Stimulated activated CD4-positive, alpha-beta T cell treated with anti-CD3 and anti-CD28 coated beads, Interleukin-4, amount 100 ng/mL, for 1 hour (primary cell): ENCODE results near the gene SMARCAL1.
"Not testable (repeated sequence)": the region's sequence is repeated elsewhere in the genome, so short reads cannot be mapped to it uniquely, and the experiment has no call there.

Experiments used
- DNase-seq: peaks from one replicate; pipeline ENCODE4 v3.0.0-alpha.2; 2020

The SMARCAL1 gene

DNA sequence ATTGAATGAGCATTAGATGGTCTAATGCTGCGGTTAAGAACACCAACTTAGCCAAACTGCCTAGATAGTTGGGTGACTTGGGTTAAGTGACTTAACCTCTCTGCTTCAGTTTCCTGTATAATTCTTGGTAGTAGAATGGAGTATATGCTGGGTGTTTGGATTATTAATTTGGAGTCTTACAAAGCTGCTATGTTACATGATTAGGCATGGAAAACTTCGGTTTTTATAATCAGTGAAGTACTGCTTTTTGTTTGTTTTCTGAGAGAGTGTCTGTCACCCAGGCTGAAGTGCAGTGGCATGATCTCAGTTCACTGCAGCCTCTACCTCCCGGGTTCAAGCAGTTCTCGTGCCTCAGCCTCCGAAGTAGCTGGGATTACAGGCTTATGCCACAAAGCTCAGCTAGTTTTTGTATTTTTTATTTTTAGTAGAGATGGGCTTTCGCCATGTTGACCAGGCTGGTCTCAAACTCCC lies 90.9 kb downstream of the SMARCAL1 start:
- DNase-seq: no peak

GRCh38 chr2:216503697-216504375 lies 91.6 kb downstream of the SMARCAL1 start:
- DNase-seq: no peak

GRCh38 chr2:216504376-216504762 lies 92.1 kb downstream of the SMARCAL1 start:
- no peak for DNase-seq

DNA sequence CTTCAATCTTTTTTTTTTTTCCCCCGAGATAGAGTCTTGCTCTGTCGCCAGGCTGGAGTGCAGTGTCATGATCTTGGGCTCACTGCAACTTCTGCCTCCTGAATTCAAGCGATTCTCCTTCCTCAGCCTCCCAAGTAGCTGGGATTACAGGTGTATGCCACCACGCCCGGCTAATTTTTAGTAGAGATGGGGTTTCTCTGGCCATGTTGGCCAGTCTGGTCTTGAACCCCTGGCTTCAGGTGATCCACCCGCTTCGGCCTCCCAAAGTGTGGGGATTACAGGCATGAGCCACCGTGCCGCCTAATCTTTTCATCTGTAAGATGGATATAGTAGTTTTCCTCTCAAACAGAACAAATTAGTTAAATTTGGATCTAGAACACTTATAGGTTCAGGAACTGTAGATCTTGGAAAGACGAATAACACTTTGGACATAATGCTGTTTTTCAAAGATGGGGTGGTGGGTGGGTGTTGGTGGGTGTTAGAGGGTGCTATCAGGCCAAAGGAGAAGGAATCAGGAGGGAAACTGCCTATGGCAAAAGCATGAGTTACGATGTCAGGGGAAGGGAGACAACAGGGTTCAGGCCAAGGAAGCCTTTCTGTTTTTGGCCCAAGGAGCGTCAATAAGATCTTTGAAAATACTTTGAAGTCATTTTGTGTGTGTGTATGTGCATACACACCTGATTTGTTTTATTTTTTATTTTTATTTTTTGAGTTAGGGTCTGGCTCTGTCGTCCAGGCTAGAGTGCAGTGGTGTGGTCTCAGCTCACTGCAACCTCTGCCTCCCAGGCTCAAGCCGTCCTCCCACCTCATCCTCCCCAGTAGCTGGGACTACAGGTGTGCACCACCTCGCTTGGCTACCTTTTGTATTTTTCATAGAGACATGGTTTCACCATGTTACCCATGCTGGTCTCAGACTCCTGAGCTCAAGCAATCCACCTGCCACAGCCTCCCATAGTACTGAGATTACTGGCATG lies 93.1 kb downstream of the SMARCAL1 start:
- DNase-seq: no peak

- no peak for DNase-seq
Measured at GRCh38 chr2:216507220-216508160, 95.2 kb downstream of the SMARCAL1 start.

- DNase-seq: no peak
Measured at GRCh38 chr2:216508229-216508628, 95.9 kb downstream of the SMARCAL1 start.

DNA sequence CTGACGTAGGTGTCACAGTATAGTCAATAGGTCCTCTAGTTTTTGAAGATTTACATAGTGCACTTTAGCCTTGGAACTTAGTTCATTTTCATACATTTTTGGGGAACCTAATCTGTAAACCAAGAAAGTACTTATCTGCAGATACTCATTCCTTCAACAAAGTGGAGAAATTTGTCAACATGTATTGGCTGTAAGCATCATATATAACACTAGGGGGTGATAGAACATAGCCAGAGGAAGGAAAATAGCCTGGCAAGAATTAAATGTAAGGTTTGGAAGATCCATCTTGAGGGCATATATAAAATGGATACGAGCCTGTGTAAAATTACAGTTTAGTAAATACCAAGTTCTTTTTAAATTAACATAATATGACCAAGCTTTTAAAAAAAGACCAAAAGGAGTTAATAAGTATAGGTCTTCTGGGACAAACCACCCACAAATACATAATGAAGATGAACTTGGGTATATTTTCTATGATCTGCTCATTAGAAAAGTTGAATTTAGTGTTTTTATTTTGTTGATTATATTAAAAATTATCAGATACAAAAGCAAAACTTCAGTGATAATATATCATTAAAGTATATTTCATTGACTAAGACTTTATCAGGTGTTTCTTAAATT lies 104.6 kb downstream of the SMARCAL1 start:
- DNase-seq: no peak

DNA sequence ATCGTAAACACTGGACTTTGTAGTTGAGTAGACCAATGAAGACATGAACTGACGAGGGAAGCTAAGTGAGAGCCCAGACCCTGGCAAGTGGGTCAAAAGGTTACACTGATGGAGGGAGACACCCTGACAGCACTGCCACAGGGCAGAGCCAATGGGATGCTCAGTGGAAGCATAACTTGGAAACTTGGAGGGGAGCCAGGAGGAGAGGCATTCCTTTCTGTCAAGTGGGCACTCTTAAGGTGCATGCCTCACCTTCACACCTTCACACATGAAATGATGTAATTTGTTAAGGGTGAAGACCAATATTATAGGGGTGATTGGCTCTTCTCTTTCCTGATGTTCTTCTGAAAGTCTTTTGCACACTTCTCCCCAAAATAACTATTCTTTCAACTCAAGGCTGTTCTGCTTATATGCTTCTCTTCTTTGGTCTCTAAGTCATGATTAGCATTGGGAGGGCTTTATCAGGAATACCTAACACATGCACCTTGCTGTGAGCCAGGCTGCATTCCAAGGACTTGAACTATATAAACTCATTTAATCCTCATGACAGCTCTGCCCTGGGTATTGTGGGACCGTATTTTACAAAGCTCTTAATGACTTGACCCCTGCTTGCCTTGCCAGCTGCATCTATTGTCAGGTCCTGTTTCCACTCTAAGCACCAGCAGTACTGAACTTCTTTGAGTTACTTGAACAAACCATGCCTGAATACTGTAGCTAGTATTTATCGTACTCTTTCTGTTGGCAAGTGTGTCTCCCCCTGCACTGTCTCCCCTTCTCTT lies 105.4 kb downstream of the SMARCAL1 start:
- DNase-seq: no peak

DNA sequence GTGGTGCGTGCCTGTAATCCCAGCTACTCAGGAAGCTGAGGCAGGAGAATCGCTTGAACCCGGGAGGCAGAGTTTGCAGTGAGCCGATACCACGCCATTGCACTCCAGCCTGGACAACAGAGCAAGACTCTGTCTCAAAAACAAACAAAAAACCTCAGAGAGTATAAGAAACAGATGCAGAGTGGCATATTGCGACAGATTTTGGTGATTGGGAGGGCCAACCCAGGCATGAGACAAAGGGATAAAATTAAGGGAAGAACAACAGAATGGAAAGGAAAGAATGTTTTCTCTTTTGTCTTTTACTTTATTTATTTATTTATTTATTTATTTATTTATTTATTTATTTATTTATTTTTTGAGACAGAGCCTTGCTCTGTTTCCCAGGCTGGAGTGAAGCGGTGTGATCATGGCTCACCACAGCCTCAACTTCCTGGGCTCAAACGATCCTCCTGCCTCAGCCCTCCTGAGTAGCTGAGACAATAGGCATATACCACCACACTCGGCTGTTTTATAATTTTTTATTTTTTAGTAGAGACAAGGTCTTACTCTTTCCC lies 106.4 kb downstream of the SMARCAL1 start:
- not testable (repeated sequence) for DNase-seq

DNA sequence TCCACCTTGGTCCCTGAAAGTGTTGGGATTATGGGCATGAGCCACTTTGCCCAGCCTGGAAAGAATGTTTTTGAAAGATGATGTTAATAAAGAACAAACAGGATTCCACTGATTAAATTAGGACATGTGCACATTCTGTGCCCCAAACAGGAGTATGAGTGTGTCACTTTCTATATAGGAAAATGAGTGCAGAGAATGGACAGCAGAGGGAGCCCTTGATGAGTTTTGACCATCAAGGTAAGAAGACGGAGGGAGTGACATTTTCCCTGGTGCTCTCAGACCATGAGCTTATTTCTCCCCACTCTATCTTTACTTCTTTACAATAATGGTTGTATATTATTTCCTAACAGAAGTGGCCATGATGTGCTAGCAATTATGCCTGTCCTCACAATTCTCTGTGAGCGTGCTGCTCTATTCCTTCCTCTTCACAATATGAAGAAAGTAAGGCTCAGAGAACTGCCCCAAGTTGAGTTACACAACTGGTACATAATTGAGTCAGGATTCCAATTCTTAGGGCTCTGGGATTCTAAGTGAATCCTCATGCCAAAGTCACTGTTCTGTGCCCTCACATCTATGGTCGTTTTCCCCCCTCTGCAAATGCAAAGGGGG lies 107.0 kb downstream of the SMARCAL1 start:
- no peak for DNase-seq

DNA sequence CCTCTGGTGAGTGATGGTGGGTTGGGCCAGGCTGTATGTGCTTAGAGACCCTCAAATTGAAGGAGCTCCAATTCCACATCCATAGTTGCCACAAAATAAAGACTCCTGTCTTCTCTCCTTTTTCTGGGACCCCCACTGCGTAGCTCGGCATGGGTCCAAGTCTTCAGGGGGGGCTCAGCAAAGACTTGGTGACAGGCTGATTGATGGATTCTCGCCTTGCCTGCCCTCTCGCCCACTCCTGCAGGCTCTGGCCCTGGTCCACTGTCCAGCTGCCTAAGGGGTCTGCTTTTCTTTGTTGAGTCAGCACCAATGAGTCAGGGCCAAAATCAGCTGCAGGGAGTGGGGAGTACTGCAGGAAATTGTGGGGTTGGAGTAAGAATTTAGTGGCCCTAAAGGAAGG lies 107.8 kb downstream of the SMARCAL1 start:
- no peak for DNase-seq

- no peak for DNase-seq
Measured at GRCh38 chr2:216522892-216523502, 110.7 kb downstream of the SMARCAL1 start.

DNA sequence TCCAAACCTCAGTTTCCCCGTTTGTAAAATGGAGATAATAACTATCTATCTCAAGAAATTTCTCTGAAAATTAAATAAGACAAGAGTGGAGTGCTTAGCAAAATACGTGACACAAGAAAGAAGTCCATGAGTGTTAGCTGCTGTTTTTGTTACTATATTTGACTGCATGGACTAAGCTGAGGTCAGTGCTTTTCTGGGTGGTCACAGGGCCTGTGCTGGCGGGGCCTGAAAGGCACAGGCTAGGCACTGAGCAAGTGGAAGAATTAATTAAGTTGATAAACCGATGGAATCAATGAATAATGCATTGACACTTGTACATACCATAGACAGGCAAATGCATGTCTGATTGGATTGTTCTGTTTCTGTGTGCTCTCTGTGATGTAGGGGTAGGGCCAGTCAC lies 113.7 kb downstream of the SMARCAL1 start:
- DNase-seq: no peak

- no peak for DNase-seq
Measured at GRCh38 chr2:216526939-216527338, 114.7 kb downstream of the SMARCAL1 start.

GRCh38 chr2:216527600-216527999 lies 115.3 kb downstream of the SMARCAL1 start:
- DNase-seq: no peak

DNA sequence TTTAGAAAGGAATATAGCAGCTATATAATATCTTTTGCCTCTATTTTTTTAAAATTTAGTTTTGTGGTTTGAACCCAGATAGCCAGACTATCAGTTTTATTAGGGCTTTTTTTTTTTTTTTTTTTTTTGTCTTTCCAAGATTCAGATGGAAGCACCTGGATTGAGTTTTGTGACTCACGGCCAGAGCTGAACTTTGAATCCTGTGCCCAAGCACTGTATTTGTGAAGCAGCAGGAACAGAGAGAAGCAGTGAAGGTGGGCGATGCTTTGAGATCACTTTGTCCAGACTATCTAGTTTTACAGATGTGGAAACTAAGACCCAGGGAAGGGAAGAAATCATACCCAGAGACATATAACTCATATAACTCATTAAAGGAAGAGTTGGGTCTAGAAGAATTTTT lies 120.3 kb downstream of the SMARCAL1 start:
- no peak for DNase-seq
